GM06990 (cell line): ENCODE data around the gene SPARC.
A peak's percentile ranks its signal among the peaks of the same experiment; 100 is the strongest.

ENCODE experiments used
- DNase-seq: peaks from one replicate; pipeline ENCODE4 v3.0.0-alpha.2; 2011; ENCODE audit not compliant: insufficient read length; ENCODE audit errors: extremely low read depth
- H3K27me3 ChIP-seq: replicated peaks from 2 replicates; pipeline ENCODE4 v1.6.0; 2011; ENCODE audit warnings: low read length; ENCODE audit not compliant: control insufficient read depth, insufficient read depth
- H3K36me3 ChIP-seq: 2 replicates; pipeline ENCODE4 v1.5.1; 2011; ENCODE audit warnings: low read length; ENCODE audit not compliant: control insufficient read depth, insufficient read depth
- H3K4me3 ChIP-seq: replicated peaks from 2 replicates; pipeline ENCODE4 v1.5.1; 2011; ENCODE audit warnings: low read depth, mild to moderate bottlenecking, control low read depth, low read length
- TF ChIP-seq, protein P1 (sequence below): IDR thresholded peaks from 2 replicates; pipeline ENCODE4 v1.5.1; 2011; ENCODE audit warnings: low read length, control low read depth, mild to moderate bottlenecking, inconsistent platforms; ENCODE audit not compliant: insufficient read depth, poor library complexity, severe bottlenecking

SPARC gene

DNA sequence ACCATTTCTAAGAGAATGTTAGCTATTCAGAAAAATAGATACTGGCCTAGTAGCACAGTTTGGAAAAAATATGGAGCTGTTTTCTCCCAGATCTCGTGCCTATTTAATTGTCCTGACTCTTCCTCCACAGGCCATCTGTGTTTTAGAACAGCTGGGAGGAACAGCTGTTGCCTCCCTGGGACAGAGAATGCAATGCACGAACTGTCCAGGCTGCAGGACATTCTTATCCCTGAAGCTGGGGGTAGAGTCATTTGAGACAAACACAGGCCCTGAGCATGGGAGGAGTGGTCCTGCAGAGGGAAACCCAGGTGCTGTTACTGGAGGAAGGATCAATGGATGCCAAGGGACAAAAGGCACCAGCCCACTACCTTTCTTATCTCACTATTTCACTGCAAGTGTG is 20.9 kb upstream of the SPARC start:
- Histone ChIP-seq H3K36me3 (no peaks in the 10 kb centered on the region), H3K27me3 (no peaks in the 10 kb centered on the region), H3K4me3 (no peak overlapping the region)
- no peak for DNase-seq
- TF ChIP-seq, protein P1, sequence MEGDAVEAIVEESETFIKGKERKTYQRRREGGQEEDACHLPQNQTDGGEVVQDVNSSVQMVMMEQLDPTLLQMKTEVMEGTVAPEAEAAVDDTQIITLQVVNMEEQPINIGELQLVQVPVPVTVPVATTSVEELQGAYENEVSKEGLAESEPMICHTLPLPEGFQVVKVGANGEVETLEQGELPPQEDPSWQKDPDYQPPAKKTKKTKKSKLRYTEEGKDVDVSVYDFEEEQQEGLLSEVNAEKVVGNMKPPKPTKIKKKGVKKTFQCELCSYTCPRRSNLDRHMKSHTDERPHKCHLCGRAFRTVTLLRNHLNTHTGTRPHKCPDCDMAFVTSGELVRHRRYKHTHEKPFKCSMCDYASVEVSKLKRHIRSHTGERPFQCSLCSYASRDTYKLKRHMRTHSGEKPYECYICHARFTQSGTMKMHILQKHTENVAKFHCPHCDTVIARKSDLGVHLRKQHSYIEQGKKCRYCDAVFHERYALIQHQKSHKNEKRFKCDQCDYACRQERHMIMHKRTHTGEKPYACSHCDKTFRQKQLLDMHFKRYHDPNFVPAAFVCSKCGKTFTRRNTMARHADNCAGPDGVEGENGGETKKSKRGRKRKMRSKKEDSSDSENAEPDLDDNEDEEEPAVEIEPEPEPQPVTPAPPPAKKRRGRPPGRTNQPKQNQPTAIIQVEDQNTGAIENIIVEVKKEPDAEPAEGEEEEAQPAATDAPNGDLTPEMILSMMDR, result no peak

GRCh38 chr5:151706906-151707305 is 20.2 kb upstream of the SPARC start:
- H3K36me3 ChIP-seq, result no peaks in the 10 kb centered on the region
- DNase-seq, result no peak
- H3K27me3 ChIP-seq, result no peaks in the 10 kb centered on the region
- H3K4me3 ChIP-seq, result no peak overlapping the region
- TF ChIP-seq, protein P1, result no peak

DNA sequence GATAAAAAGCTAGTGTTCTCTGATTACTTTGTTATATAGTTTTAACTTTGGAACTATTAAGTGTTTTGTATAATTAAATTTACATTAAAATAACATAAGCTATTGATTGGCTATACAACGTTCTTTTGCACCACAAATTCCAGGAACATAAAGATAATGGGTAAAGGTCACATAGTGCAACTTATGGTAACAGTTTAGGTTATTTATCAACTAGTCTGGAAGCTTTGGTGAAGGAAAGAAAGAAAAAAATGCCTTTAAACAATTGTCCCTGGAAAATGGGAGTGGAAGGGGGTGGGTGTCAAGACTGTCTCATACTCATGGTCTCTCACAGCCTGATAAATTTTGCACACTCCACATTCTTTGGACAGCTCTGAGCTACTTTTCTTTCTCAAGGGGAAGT is 17.1 kb upstream of the SPARC start:
- no peak for DNase-seq
- no peaks in the 10 kb centered on the region for H3K27me3 ChIP-seq
- TF ChIP-seq, protein P1, result no peak
- H3K36me3 ChIP-seq, result no peaks in the 10 kb centered on the region
- H3K4me3 ChIP-seq, result no peak overlapping the region

GRCh38 chr5:151703227-151703626 is 16.5 kb upstream of the SPARC start:
- TF ChIP-seq, protein P1, result no peak
- Histone ChIP-seq H3K27me3 (no peaks in the 10 kb centered on the region), H3K4me3 (no peak overlapping the region), H3K36me3 (no peaks in the 10 kb centered on the region)
- peak; percentile 59 for DNase-seq

DNA sequence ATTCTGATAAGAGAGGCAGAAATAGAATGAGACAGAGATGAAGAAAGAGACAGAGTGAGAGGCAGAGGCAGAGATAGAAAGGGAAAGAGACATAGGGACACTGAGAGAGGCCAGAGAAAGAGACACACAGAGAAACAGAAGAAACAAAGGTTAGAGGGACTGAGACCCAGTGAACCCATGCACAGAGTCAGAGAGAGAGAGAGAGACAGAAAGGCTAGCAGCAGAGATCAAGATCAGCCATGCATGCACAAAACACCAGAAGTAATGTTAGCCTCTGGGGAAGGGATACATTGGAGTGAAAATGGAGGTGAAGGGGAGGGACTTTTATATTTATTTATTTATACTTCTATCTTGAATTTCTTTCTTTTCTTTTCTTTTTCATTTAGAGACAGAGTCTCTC is 14.1 kb upstream of the SPARC start:
- TF ChIP-seq, protein P1, result no peak
- H3K4me3 ChIP-seq, result no peak overlapping the region
- no peak for DNase-seq
- H3K36me3 ChIP-seq, result no peaks in the 10 kb centered on the region
- no peaks in the 10 kb centered on the region for H3K27me3 ChIP-seq

- no peaks in the 10 kb centered on the region for H3K36me3 ChIP-seq
- no peak overlapping the region for H3K4me3 ChIP-seq
- no peaks in the 10 kb centered on the region for H3K27me3 ChIP-seq
- TF ChIP-seq, protein P1, result no peak
- no peak for DNase-seq
Measured at GRCh38 chr5:151700296-151700695, 13.6 kb upstream of the SPARC start.
